Keratinocyte (primary cell): ENCODE results near the gene F10.

Experiments used
- EZH2 ChIP-seq: IDR thresholded peaks from one replicate; pipeline ENCODE4 v1.6.1; 2012; ENCODE audit warnings: inconsistent platforms, mild to moderate bottlenecking, low read length, moderate library complexity
- TF ChIP-seq, protein P1 (sequence below), 3 experiments: IDR thresholded peaks in 1 of 3; conservative IDR thresholded peaks in 1 of 3; optimal IDR thresholded peaks in 1 of 3; 2 replicates in 2 of 3; 3 replicates in 1 of 3; pipeline versions ENCODE3 to v1.5.1; 2011; ENCODE audit warnings: low read length in 3 of 3, mild to moderate bottlenecking in 3 of 3, moderate library complexity in 2 of 3, control low read depth in 1 of 3, inconsistent platforms in 1 of 3; ENCODE audit not compliant: insufficient read depth in 2 of 3; ENCODE audit errors: extremely low read depth in 1 of 3

- TF ChIP-seq, protein P1, sequence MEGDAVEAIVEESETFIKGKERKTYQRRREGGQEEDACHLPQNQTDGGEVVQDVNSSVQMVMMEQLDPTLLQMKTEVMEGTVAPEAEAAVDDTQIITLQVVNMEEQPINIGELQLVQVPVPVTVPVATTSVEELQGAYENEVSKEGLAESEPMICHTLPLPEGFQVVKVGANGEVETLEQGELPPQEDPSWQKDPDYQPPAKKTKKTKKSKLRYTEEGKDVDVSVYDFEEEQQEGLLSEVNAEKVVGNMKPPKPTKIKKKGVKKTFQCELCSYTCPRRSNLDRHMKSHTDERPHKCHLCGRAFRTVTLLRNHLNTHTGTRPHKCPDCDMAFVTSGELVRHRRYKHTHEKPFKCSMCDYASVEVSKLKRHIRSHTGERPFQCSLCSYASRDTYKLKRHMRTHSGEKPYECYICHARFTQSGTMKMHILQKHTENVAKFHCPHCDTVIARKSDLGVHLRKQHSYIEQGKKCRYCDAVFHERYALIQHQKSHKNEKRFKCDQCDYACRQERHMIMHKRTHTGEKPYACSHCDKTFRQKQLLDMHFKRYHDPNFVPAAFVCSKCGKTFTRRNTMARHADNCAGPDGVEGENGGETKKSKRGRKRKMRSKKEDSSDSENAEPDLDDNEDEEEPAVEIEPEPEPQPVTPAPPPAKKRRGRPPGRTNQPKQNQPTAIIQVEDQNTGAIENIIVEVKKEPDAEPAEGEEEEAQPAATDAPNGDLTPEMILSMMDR (optimal IDR thresholded peaks at IDR 0.05 in 1 of 3, IDR thresholded peaks at IDR 0.05 in 1 of 3, conservative IDR thresholded peaks at IDR 0.05 in 1 of 3; ENCODE audit: extremely low read depth in 1 of 3, insufficient read depth in 2 of 3, low read length in 3 of 3), result no peak
- TF ChIP-seq EZH2, result no peak
Observed at GRCh38 chr13:113118261-113119021, 4.2 kb upstream of the F10 start.
